Activated CD8-positive, alpha-beta T cell treated with anti-CD3 and anti-CD28 coated beads, Interleukin-2, amount 10 ng/mL, durations not matched to agents 7 days and 5 days (primary cell): Measurements from ENCODE around the gene DEF6. TPM values are rescaled to one million over a fixed set of nuclear protein-coding genes. Genes with fewer than 3 reads are reported as not detected.

Experiments
- ATAC-seq: fragments of 150-1000 bp; cut with Tn5 transposase; one replicate; pipeline ENCODE4 v1.10.0; 2021; ENCODE audit warnings: moderate library complexity
- CTCF ChIA-PET: fragments of 350-600 bp; sonication (Branson Sonifier 250); formaldehyde crosslinking; loops from one replicate; lab custom pipeline; 2021; ENCODE audit warnings: antibody characterized with exemption; lab: Charles Lee
- POLR2A ChIA-PET: fragments of 350-600 bp; sonication (Branson Sonifier 250); formaldehyde crosslinking; loops from one replicate; lab custom pipeline; 2021; ENCODE audit warnings: antibody characterized with exemption; lab: Charles Lee
- DNase-seq: peaks from one replicate; pipeline ENCODE4 v3.0.0-alpha.2; 2020
- H3K27ac Mint-ChIP-seq: one replicate; pipeline ENCODE4 v1.8.0; 2021; ENCODE audit warnings: mild to moderate bottlenecking, mixed read lengths
- H3K27me3 Mint-ChIP-seq: one replicate; pipeline ENCODE4 v1.8.0; 2021; ENCODE audit warnings: low read depth, mixed read lengths
- H3K36me3 Mint-ChIP-seq: one replicate; pipeline ENCODE4 v1.8.0; 2021; ENCODE audit warnings: low read depth, mixed read lengths
- H3K4me1 Mint-ChIP-seq: one replicate; pipeline ENCODE4 v1.8.0; 2021; ENCODE audit warnings: low read depth, mixed read lengths
- H3K4me3 Mint-ChIP-seq: one replicate; pipeline ENCODE4 v1.8.0; 2021; ENCODE audit warnings: mild to moderate bottlenecking, mixed read lengths
- H3K9me3 Mint-ChIP-seq: one replicate; pipeline ENCODE4 v1.8.0; 2022; ENCODE audit warnings: mixed read lengths; ENCODE audit not compliant: insufficient read depth
- total RNA-seq, 2 experiments: library from RNA; stranded (reverse); gene quantifications; one replicate each; pipeline ENCODE4 v1.2.3, GENCODE V29; 2021

DEF6 gene
- total RNA-seq = 100 to 1,000 TPM; 191 to 195 TPM

- peaks cover 50% of the 10 kb centered on the region for H3K4me1 Mint-ChIP-seq
- ATAC-seq (peak; percentile 83), DNase-seq (peak; percentile 94)
- no peaks in the 10 kb centered on the region for H3K27me3 Mint-ChIP-seq
- H3K9me3 Mint-ChIP-seq = no peaks in the 10 kb centered on the region
- peak within 1 kb of the TSS; percentile 98 for H3K27ac Mint-ChIP-seq
- H3K4me3 Mint-ChIP-seq = peak within 1 kb of the TSS; percentile 90
- ChIA-PET POLR2A (interaction anchor here (0.6 to 6.7 kb wide), 12 partner anchors 10 to 171 kb away, joined by 3 to 59 read pairs (median 4); partner anchors contain the start of genes FANCE, PPARD and RPL10A), CTCF (interaction anchor here (0.6 to 16.7 kb wide), 22 partner anchors 9 to 305 kb away, joined by 3 to 446 read pairs (median 4); partner anchors contain the start of genes FANCE, PPARD, RPL10A and ZNF76)
- peaks cover 53% of the 10 kb centered on the region for H3K36me3 Mint-ChIP-seq
These were observed at the start of gene DEF6 for GRCh38 chr6:35297601-35298481. TSS of gene DEF6 (plus strand) at chr6:35297818. CDS start at chr6:35297857, 39 bp downstream.

- Mint-ChIP-seq H3K4me1 (peaks cover 18% of the 10 kb centered on the region), H3K9me3 (no peaks in the 10 kb centered on the region), H3K36me3 (peaks cover 2% of the 10 kb centered on the region), H3K27ac (peak overlapping the region; percentile 40), H3K4me3 (no peak overlapping the region), H3K27me3 (no peaks in the 10 kb centered on the region)
- CTCF ChIA-PET = interaction anchor here (2.9 to 3.1 kb wide), 2 partner anchors 8 to 10 kb away, joined by 13 to 16 read pairs; partner anchors contain the start of gene ZNF76
- ATAC-seq = no peak
- DNase-seq = no peak
- POLR2A ChIA-PET = interaction anchor here (0.9 kb wide), 1 partner anchor 11 kb away, joined by 3 read pairs; the partner anchor contains the start of gene ZNF76
These were observed 49.3 kb upstream of the DEF6 start for GRCh38 chr6:35248300-35248699.

DNA sequence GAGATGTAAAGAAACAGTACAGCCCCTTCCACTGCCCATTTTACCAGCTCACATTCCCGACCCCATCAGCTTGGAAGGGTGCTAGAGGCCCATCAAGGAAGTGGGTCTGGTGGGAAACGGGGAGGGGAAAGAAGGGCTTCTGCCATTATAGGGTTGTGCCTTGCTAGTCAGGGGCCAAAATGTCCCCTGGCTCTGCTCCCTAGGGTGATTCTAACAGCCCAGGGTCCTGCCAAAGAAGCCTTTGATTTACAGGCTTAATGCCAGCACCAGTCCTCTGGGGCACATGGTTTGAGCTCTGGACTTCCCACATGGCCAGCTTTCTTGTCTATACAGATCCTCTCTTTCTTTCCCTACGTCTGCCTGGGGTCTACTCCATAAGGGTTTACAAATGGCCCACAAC lies 48.7 kb upstream of the DEF6 start:
- no peak for ATAC-seq

DNA sequence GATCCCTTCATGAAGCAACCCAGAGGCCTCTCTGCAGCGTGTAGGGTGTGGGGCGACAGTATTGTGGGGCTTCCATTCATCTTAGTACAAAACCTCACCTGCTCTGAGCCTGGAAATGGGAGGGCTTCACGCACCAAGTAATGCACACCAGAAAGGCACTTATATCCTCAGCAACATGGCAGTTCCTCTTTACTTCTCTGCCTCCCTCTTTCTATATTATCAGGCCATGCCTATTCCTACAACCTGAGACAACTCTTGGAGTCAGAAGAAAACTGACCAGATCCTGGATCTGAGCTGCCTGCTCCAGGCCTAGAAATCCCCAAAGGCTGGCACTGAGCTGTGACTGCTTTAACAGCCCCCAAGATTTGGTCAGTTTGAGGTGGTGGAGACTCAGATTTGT lies 45.7 kb upstream of the DEF6 start:
- peaks cover 18% of the 10 kb centered on the region for H3K4me1 Mint-ChIP-seq
- no peak for ATAC-seq
- POLR2A ChIA-PET = no interaction called here
- no peak for DNase-seq
- no peaks in the 10 kb centered on the region for H3K27me3 Mint-ChIP-seq
- H3K9me3 Mint-ChIP-seq = no peaks in the 10 kb centered on the region
- peaks cover 2% of the 10 kb centered on the region for H3K36me3 Mint-ChIP-seq
- H3K27ac Mint-ChIP-seq = no peak overlapping the region
- CTCF ChIA-PET = interaction anchor here (1.0 kb wide), 1 partner anchor 11 kb away, joined by 4 read pairs; no protein-coding TSS in a partner anchor
- no peak overlapping the region for H3K4me3 Mint-ChIP-seq

More for the DNA sequence above, 48.7 kb upstream of the DEF6 start:
- Mint-ChIP-seq H3K36me3 (peaks cover 2% of the 10 kb centered on the region), H3K9me3 (no peaks in the 10 kb centered on the region), H3K27ac (peak overlapping the region; percentile 27), H3K27me3 (no peaks in the 10 kb centered on the region), H3K4me1 (peaks cover 18% of the 10 kb centered on the region), H3K4me3 (no peak overlapping the region)
- ChIA-PET CTCF (interaction anchor here (0.7 to 3.1 kb wide), 3 partner anchors 9 to 247 kb away, joined by 3 to 16 read pairs (median 13); partner anchors contain the start of gene ZNF76), POLR2A (interaction anchor here (0.6 to 0.9 kb wide), 2 partner anchors 10 to 192 kb away, joined by 3 to 6 read pairs; partner anchors contain the start of gene ZNF76)
- DNase-seq = no peak

DNA sequence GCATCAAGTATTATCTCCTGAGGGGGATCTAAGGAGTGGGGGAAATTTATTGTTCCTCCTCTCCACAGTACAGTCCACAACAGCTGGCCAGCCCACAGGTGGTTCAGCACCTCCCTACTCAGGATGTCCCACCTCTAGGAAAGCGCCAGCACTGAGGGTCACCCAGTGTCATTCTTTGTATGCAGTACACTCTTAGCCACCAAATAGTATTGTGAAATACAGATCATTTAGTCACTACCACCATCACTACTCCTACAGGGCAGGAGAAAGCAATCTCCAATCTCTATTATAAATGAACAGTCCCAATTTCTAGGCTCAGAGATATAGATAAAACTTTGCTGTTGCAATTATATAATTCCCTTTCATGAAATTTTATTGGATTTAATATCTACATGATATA lies 44.4 kb upstream of the DEF6 start:
- Mint-ChIP-seq H3K4me3 (no peak overlapping the region), H3K27me3 (no peaks in the 10 kb centered on the region), H3K36me3 (peaks cover 2% of the 10 kb centered on the region), H3K4me1 (peaks cover 12% of the 10 kb centered on the region), H3K9me3 (no peaks in the 10 kb centered on the region), H3K27ac (no peak overlapping the region)
- ATAC-seq (no peak), DNase-seq (no peak)
- POLR2A ChIA-PET = no interaction called here
- CTCF ChIA-PET = no interaction called here

DNA sequence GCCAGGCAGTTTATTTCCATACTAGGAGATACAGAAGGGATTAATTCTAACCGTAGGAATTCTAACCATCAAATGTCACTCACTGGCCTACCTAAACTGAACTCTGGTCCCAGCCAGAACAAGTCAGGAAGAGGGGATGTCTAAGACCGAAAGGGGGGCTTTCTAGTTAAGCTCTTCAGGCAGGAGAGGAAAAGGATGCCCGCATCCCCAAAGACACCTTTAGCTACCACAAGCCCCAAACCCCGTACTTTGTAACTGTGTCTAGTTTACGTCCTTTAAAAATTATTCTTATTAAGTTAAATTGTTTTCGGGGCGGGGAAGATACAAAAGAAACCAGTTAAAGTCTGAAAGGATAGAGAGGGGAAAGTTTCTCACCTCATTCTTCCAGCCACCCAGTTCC lies 39.3 kb upstream of the DEF6 start:
- no peaks in the 10 kb centered on the region for H3K9me3 Mint-ChIP-seq
- ATAC-seq = no peak

DNA sequence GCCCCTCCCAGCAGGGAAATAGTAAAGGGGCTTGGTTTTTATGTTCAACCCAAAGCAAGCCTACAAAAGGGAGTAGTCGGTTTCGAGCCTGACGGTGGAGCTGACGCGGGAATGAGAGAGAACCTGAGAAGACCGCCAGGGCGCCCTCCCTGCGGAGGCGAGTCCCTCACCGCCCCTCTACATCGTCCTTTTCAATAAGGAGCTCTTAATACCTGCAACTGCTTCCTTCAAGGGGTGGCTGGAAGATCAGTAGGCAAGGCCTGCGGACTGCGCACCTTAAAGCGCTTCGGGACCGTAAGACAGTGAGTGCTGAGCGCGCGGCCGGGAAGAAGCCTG lies 38.8 kb upstream of the DEF6 start:
- ATAC-seq (peak; percentile 43), DNase-seq (peak; percentile 58)
- Mint-ChIP-seq H3K36me3 (peaks cover 4% of the 10 kb centered on the region), H3K4me3 (peak overlapping the region; percentile 97), H3K27ac (peak overlapping the region; percentile 92), H3K27me3 (no peaks in the 10 kb centered on the region), H3K4me1 (peaks cover 33% of the 10 kb centered on the region), H3K9me3 (no peaks in the 10 kb centered on the region)
- CTCF ChIA-PET = interaction anchor here (0.7 to 3.9 kb wide), 11 partner anchors 10 to 479 kb away, joined by 3 to 25 read pairs (median 4); partner anchors contain the start of gene DEF6
- POLR2A ChIA-PET = interaction anchor here (0.6 to 1.2 kb wide), 6 partner anchors 10 to 301 kb away, joined by 3 to 5 read pairs (median 3); no protein-coding TSS in a partner anchor

More for the DNA sequence above, 39.3 kb upstream of the DEF6 start:
- POLR2A ChIA-PET = interaction anchor here (1.0 to 1.6 kb wide), 3 partner anchors 17 to 301 kb away, joined by 3 to 4 read pairs (median 3); no protein-coding TSS in a partner anchor
- Mint-ChIP-seq H3K4me1 (peaks cover 33% of the 10 kb centered on the region), H3K4me3 (peak overlapping the region; percentile 97), H3K27me3 (no peaks in the 10 kb centered on the region), H3K27ac (peak overlapping the region; percentile 92), H3K36me3 (peaks cover 4% of the 10 kb centered on the region)
- DNase-seq = no peak
- CTCF ChIA-PET = interaction anchor here (1.1 to 3.9 kb wide), 7 partner anchors 10 to 70 kb away, joined by 3 to 25 read pairs (median 4); no protein-coding TSS in a partner anchor

DNA sequence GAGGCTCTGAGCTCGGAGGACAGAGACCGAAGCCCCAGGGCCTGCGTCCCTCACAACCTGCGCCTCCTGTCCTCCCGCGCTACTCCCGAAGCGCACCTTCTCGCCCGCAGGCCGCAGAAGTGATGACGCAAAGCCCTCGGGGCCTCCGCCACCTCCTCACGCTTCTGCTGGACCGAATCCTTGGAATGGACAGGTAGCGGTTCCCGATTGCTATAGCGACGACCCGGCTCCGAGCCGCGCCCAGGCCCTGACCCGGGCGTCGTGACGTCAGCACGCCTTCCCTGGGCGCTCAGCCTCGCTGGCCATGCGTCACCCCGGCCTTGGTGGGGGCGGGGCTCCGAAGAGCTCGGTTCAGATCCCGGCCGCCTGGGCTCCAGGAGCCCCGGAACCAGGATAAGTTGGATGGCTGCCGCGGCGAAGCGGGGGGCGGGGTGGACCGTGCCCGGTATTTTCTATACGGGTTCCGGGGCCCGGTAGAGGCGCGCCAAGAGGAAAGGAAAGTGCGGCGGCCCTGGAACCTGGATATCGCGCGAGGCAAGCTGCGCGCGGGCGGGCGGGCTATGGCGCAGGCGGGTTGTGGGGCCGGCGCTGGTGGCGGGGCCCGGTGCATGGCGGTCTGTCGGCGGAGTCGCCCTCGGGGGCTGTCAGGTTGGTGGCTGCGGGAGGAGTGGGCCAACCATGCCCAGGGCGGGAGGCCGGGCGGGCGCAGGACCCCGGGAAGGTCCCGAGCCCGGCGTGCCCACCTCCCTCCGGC lies 38.2 kb upstream of the DEF6 start, which contains the start of gene ZNF76:
TSS of gene ZNF76 (plus strand) at position 542 of the 754 bp plus-strand sequence. CDS start 21,417 bp downstream, outside the sequence.
- peak within 1 kb of the TSS; percentile 97 for H3K4me3 Mint-ChIP-seq
- H3K9me3 Mint-ChIP-seq = no peaks in the 10 kb centered on the region
- DNase-seq (peak; percentile 92), ATAC-seq (peak; percentile 89)
- H3K4me1 Mint-ChIP-seq = peaks cover 38% of the 10 kb centered on the region
- H3K27me3 Mint-ChIP-seq = no peaks in the 10 kb centered on the region
- ChIA-PET CTCF (interaction anchor here (0.7 to 3.9 kb wide), 11 partner anchors 11 to 478 kb away, joined by 3 to 25 read pairs (median 4); partner anchors contain the start of gene DEF6), POLR2A (interaction anchor here (0.6 to 1.2 kb wide), 6 partner anchors 11 to 300 kb away, joined by 3 to 5 read pairs (median 3); no protein-coding TSS in a partner anchor)
- H3K27ac Mint-ChIP-seq = peak within 1 kb of the TSS; percentile 92
- peaks cover 4% of the 10 kb centered on the region for H3K36me3 Mint-ChIP-seq

- Mint-ChIP-seq H3K27me3 (no peaks in the 10 kb centered on the region), H3K9me3 (no peaks in the 10 kb centered on the region), H3K36me3 (peaks cover 4% of the 10 kb centered on the region), H3K4me1 (peaks cover 38% of the 10 kb centered on the region), H3K27ac (peak overlapping the region; percentile 88), H3K4me3 (peak overlapping the region; percentile 97)
- ATAC-seq (peak; percentile 44), DNase-seq (peak; percentile 76)
- CTCF ChIA-PET = interaction anchor here (1.1 to 3.9 kb wide), 6 partner anchors 12 to 190 kb away, joined by 3 to 25 read pairs (median 4); partner anchors contain the start of gene DEF6
- POLR2A ChIA-PET = interaction anchor here (1.2 kb wide), 3 partner anchors 29 to 84 kb away, joined by 3 to 5 read pairs (median 5); no protein-coding TSS in a partner anchor
These were observed 37.5 kb upstream of the DEF6 start for GRCh38 chr6:35259948-35260590.
